Esophagus squamous epithelium (tissue), 4 donors: Measurements from ENCODE around the gene ITGAX.

ENCODE experiments used
- POLR2A ChIP-seq, 4 donors: fragments of 450-650 bp; IDR thresholded peaks; one replicate each; pipeline ENCODE4 v1.6.1; 2017; ENCODE audit warnings: antibody characterized with exemption in 4 of 4, mild to moderate bottlenecking in 4 of 4, moderate library complexity in 3 of 4
- TF ChIP-seq, protein P1 (sequence below), 6 experiments: fragments of 450-650 bp in 4 of 6; fragments of 200-600 bp in 2 of 6; sonication (generic) in 2 of 6; IDR thresholded peaks; one replicate each; pipeline ENCODE4 v1.5.1; 2016 to 2019; ENCODE audit warnings: antibody characterized with exemption in 6 of 6, mild to moderate bottlenecking in 4 of 6, moderate library complexity in 4 of 6

GRCh38 chr16:31365131-31365865 is 10.3 kb downstream of the ITGAX start:
- TF ChIP-seq, protein P1, sequence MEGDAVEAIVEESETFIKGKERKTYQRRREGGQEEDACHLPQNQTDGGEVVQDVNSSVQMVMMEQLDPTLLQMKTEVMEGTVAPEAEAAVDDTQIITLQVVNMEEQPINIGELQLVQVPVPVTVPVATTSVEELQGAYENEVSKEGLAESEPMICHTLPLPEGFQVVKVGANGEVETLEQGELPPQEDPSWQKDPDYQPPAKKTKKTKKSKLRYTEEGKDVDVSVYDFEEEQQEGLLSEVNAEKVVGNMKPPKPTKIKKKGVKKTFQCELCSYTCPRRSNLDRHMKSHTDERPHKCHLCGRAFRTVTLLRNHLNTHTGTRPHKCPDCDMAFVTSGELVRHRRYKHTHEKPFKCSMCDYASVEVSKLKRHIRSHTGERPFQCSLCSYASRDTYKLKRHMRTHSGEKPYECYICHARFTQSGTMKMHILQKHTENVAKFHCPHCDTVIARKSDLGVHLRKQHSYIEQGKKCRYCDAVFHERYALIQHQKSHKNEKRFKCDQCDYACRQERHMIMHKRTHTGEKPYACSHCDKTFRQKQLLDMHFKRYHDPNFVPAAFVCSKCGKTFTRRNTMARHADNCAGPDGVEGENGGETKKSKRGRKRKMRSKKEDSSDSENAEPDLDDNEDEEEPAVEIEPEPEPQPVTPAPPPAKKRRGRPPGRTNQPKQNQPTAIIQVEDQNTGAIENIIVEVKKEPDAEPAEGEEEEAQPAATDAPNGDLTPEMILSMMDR (IDR thresholded peaks at IDR 0.05), result no peak
- TF ChIP-seq POLR2A (IDR thresholded peaks at IDR 0.05), result no peak
